ENCODE measurements around the gene APH1A. TPM values are rescaled to one million over a fixed set of nuclear protein-coding genes. Genes with fewer than 3 reads are reported as not detected.
"Not testable (repeated sequence)": the region's sequence is repeated elsewhere in the genome, so short reads cannot be mapped to it uniquely, and the experiment has no call there.

Gene APH1A
- total and polyA plus RNA-seq, 4 experiments from 2014 or later = 45.1 to 120 (median 94.8) TPM

GRCh38 chr1:150234566-150235293 lies 34.1 kb downstream of the APH1A start:
- no peaks in the 10 kb centered on the region for H3K27me3 ChIP-seq (ENCODE audit: insufficient read depth, low read length)
- peak overlapping the region; percentile 76 to 100 for H3K4me3 ChIP-seq (ENCODE audit: low read length in 2 of 2)
- Mint-ChIP-seq H3K9me3 (no peaks in the 10 kb centered on the region), H3K27me3 (no peaks in the 10 kb centered on the region), H3K36me3 (peaks cover 4 to 10% of the 10 kb centered on the region in 2 donors), H3K27ac (peak overlapping the region in 6 of 7 donors; percentile 96 to 100 (median 99)), H3K4me1 (peaks cover 12 to 19% (median 16%) of the 10 kb centered on the region in 4 donors), H3K4me3 (peak overlapping the region in 4 of 8 donors; percentile 93 to 96 (median 94))
- ChIA-PET CTCF (ENCODE audit: partially characterized antibody) (interaction anchor here (0.7 to 1.6 kb wide), 3 partner anchors 20 to 48 kb away, joined by 3 to 5 read pairs (median 4); no protein-coding TSS in a partner anchor), POLR2A (ENCODE audit: partially characterized antibody) (interaction anchor here (0.7 to 3.9 kb wide), 24 partner anchors 11 to 348 kb away, joined by 3 to 55 read pairs (median 5); partner anchors contain the start of genes APH1A, CIART, MCL1 and PLEKHO1)
- peak; percentile 86 to 95 (median 87) for DNase-seq
- intact Hi-C loops (cut with micrococcal nuclease) = loop anchor here (1.0 kb wide), 1 partner anchor 21 kb away; no protein-coding TSS in a partner anchor
- no peaks in the 10 kb centered on the region for H3K9me3 ChIP-seq (ENCODE audit: control insufficient read depth in 1 of 2, low read length in 2 of 2)
- H3K4me1 ChIP-seq (ENCODE audit: insufficient read depth, low read length) = peaks cover 22% of the 10 kb centered on the region
- H3K36me3 ChIP-seq (ENCODE audit: insufficient read depth, low read length) = no peaks in the 10 kb centered on the region
- peak overlapping the region; percentile 99 for H3K27ac ChIP-seq (ENCODE audit: low read depth, low read length)

GRCh38 chr1:150234309-150234565 lies 34.6 kb downstream of the APH1A start:
- POLR2A ChIA-PET (ENCODE audit: partially characterized antibody) = interaction anchor here (0.6 to 3.9 kb wide), 20 partner anchors 11 to 1093 kb away, joined by 3 to 55 read pairs (median 4); partner anchors contain the start of genes APH1A, CIART, PI4KB and PLEKHO1
- Mint-ChIP-seq H3K36me3 (peaks cover 5 to 10% of the 10 kb centered on the region in 2 donors), H3K27ac (peak overlapping the region in 6 of 7 donors; percentile 96 to 100 (median 99))

GRCh38 chr1:150233359-150234308 lies 35.2 kb downstream of the APH1A start:
- Histone ChIP-seq H3K4me1 (ENCODE audit: insufficient read depth, low read length) (peaks cover 22% of the 10 kb centered on the region), H3K9me3 (ENCODE audit: control insufficient read depth in 1 of 2, low read length in 2 of 2) (no peaks in the 10 kb centered on the region), H3K36me3 (ENCODE audit: insufficient read depth, low read length) (no peaks in the 10 kb centered on the region), H3K27ac (ENCODE audit: low read depth, low read length) (peak overlapping the region; percentile 99), H3K27me3 (ENCODE audit: insufficient read depth, low read length) (no peaks in the 10 kb centered on the region), H3K4me3 (ENCODE audit: low read length in 2 of 2) (peak overlapping the region; percentile 76 to 100)
- Mint-ChIP-seq H3K27ac (peak overlapping the region in 6 of 7 donors; percentile 96 to 100 (median 99)), H3K4me3 (peak overlapping the region in 4 of 8 donors; percentile 93 to 96 (median 94)), H3K27me3 (no peaks in the 10 kb centered on the region), H3K9me3 (no peaks in the 10 kb centered on the region), H3K4me1 (peaks cover 12 to 19% (median 16%) of the 10 kb centered on the region in 4 donors), H3K36me3 (peaks cover 11 to 14% of the 10 kb centered on the region in 2 donors)
- POLR2A ChIA-PET (ENCODE audit: partially characterized antibody) = interaction anchor here (0.6 to 3.9 kb wide), 21 partner anchors 10 to 1093 kb away, joined by 3 to 55 read pairs (median 4); partner anchors contain the start of genes APH1A, CIART, PI4KB and PLEKHO1
- DNase-seq = peak in 4 of 5 donors; percentile 14 to 55 (median 26)
- intact Hi-C loops (cut with micrococcal nuclease) = loop anchor here (1.0 kb wide), 1 partner anchor 20 kb away; no protein-coding TSS in a partner anchor
- CTCF ChIA-PET (ENCODE audit: partially characterized antibody) = interaction anchor here (1.0 to 1.6 kb wide), 5 partner anchors 19 to 46 kb away, joined by 3 to 5 read pairs (median 4); no protein-coding TSS in a partner anchor

More at GRCh38 chr1:150234309-150234565, 34.6 kb downstream of the APH1A start:
- no peaks in the 10 kb centered on the region for H3K36me3 ChIP-seq (ENCODE audit: insufficient read depth, low read length)
- no peaks in the 10 kb centered on the region for H3K9me3 Mint-ChIP-seq
- H3K27me3 Mint-ChIP-seq = no peaks in the 10 kb centered on the region
- H3K27ac ChIP-seq (ENCODE audit: low read depth, low read length) = peak overlapping the region; percentile 99
- H3K9me3 ChIP-seq (ENCODE audit: control insufficient read depth in 1 of 2, low read length in 2 of 2) = no peaks in the 10 kb centered on the region
- H3K4me3 Mint-ChIP-seq = peak overlapping the region in 4 of 8 donors; percentile 93 to 96 (median 94)
- peak overlapping the region; percentile 76 to 100 for H3K4me3 ChIP-seq (ENCODE audit: low read length in 2 of 2)
- H3K27me3 ChIP-seq (ENCODE audit: insufficient read depth, low read length) = no peaks in the 10 kb centered on the region
- no peak for DNase-seq
- H3K4me1 ChIP-seq (ENCODE audit: insufficient read depth, low read length) = peaks cover 22% of the 10 kb centered on the region
- intact Hi-C loops (cut with micrococcal nuclease) = loop anchor here (1.0 kb wide), 1 partner anchor 21 kb away; no protein-coding TSS in a partner anchor
- peaks cover 12 to 19% (median 16%) of the 10 kb centered on the region in 4 donors for H3K4me1 Mint-ChIP-seq
- CTCF ChIA-PET (ENCODE audit: partially characterized antibody) = interaction anchor here (1.2 to 1.6 kb wide), 2 partner anchors 36 to 47 kb away, joined by 3 to 5 read pairs; no protein-coding TSS in a partner anchor

GRCh38 chr1:150232921-150233320 lies 35.9 kb downstream of the APH1A start:
- Mint-ChIP-seq H3K36me3 (peaks cover 14 to 16% of the 10 kb centered on the region in 2 donors), H3K4me1 (peaks cover 12 to 19% (median 16%) of the 10 kb centered on the region in 4 donors), H3K4me3 (peak overlapping the region in 5 of 8 donors; percentile 12 to 93 (median 38)), H3K27ac (peak overlapping the region in 6 of 7 donors; percentile 84 to 100 (median 99))
- ChIA-PET POLR2A (ENCODE audit: partially characterized antibody) (interaction anchor here (1.1 to 3.9 kb wide), 9 partner anchors 9 to 346 kb away, joined by 5 to 55 read pairs (median 7); partner anchors contain the start of genes APH1A and RPRD2), CTCF (ENCODE audit: partially characterized antibody) (interaction anchor here (1.0 to 1.6 kb wide), 4 partner anchors 19 to 46 kb away, joined by 4 to 5 read pairs (median 4); no protein-coding TSS in a partner anchor)
- H3K9me3 ChIP-seq (ENCODE audit: control insufficient read depth in 1 of 2, low read length in 2 of 2); H3K27me3 Mint-ChIP-seq; H3K27me3 ChIP-seq (ENCODE audit: insufficient read depth, low read length); DNase-seq; H3K4me3 ChIP-seq (ENCODE audit: low read length in 2 of 2); H3K9me3 Mint-ChIP-seq; intact Hi-C loops (cut with micrococcal nuclease); H3K36me3 ChIP-seq (ENCODE audit: insufficient read depth, low read length): not testable (repeated sequence)
- H3K27ac ChIP-seq (ENCODE audit: low read depth, low read length) = peak overlapping the region; percentile 99
- H3K4me1 ChIP-seq (ENCODE audit: insufficient read depth, low read length) = peaks cover 22% of the 10 kb centered on the region

GRCh38 chr1:150228246-150228645 lies 40.6 kb downstream of the APH1A start:
- H3K27ac ChIP-seq (ENCODE audit: low read depth, low read length); H3K4me3 ChIP-seq (ENCODE audit: low read length in 2 of 2); H3K4me3 Mint-ChIP-seq; H3K9me3 Mint-ChIP-seq; DNase-seq; H3K27ac Mint-ChIP-seq; H3K9me3 ChIP-seq (ENCODE audit: control insufficient read depth in 1 of 2, low read length in 2 of 2); H3K27me3 Mint-ChIP-seq; intact Hi-C loops (cut with micrococcal nuclease); H3K4me1 ChIP-seq (ENCODE audit: insufficient read depth, low read length); H3K27me3 ChIP-seq (ENCODE audit: insufficient read depth, low read length): not testable (repeated sequence)
- peaks cover 2 to 12% (median 6%) of the 10 kb centered on the region in 4 donors for H3K4me1 Mint-ChIP-seq
- POLR2A ChIA-PET (ENCODE audit: partially characterized antibody) = interaction anchor here (0.6 to 0.7 kb wide), 2 partner anchors 28 to 259 kb away, joined by 3 read pairs; no protein-coding TSS in a partner anchor
- H3K36me3 Mint-ChIP-seq = peaks cover 39 to 49% of the 10 kb centered on the region in 2 donors
- H3K36me3 ChIP-seq (ENCODE audit: insufficient read depth, low read length) = peaks cover 11% of the 10 kb centered on the region
- CTCF ChIA-PET (ENCODE audit: partially characterized antibody) = interaction anchor here (1.3 kb wide), 1 partner anchor 15 kb away, joined by 3 read pairs; no protein-coding TSS in a partner anchor

- Histone ChIP-seq H3K4me1 (ENCODE audit: insufficient read depth, low read length) (no peaks in the 10 kb centered on the region), H3K36me3 (ENCODE audit: insufficient read depth, low read length) (peaks cover 11% of the 10 kb centered on the region), H3K27me3 (ENCODE audit: insufficient read depth, low read length) (no peaks in the 10 kb centered on the region), H3K4me3 (ENCODE audit: low read length in 2 of 2) (no peak overlapping the region), H3K27ac (ENCODE audit: low read depth, low read length) (no peak overlapping the region), H3K9me3 (ENCODE audit: control insufficient read depth in 1 of 2, low read length in 2 of 2) (no peaks in the 10 kb centered on the region)
- CTCF ChIA-PET (ENCODE audit: partially characterized antibody) = no interaction called here
- peak overlapping the region in 2 of 7 donors; percentile 17 to 51 for H3K27ac Mint-ChIP-seq
- H3K4me1 Mint-ChIP-seq = peaks cover 0 to 7% (median 6%) of the 10 kb centered on the region in 4 donors
- H3K27me3 Mint-ChIP-seq = no peaks in the 10 kb centered on the region
- no peak overlapping the region for H3K4me3 Mint-ChIP-seq
- DNase-seq = no peak
- H3K9me3 Mint-ChIP-seq = no peaks in the 10 kb centered on the region
- intact Hi-C loops (cut with micrococcal nuclease) = no loop called here
- POLR2A ChIA-PET (ENCODE audit: partially characterized antibody) = no interaction called here
- H3K36me3 Mint-ChIP-seq = peaks cover 42 to 53% of the 10 kb centered on the region in 2 donors
Measured at GRCh38 chr1:150227228-150227627, 41.6 kb downstream of the APH1A start.
